ENCODE data around the gene KLHL8.

KLHL8 gene

GRCh38 chr4:87196146-87196545 is 24.3 kb downstream of the KLHL8 start:
- H3K4me3 ChIP-seq (ENCODE audit: low read length), result no peak overlapping the region
- no peak for DNase-seq (ENCODE audit: low read depth)
- no peak for TF ChIP-seq CTCF (conservative IDR thresholded peaks at IDR 0.05; ENCODE audit: low read length)

- no peak for TF ChIP-seq CTCF (conservative IDR thresholded peaks at IDR 0.05; ENCODE audit: low read length)
- no peak for DNase-seq (ENCODE audit: low read depth)
- H3K4me3 ChIP-seq (ENCODE audit: low read length), result no peak overlapping the region
Observed at GRCh38 chr4:87193958-87194675, 26.3 kb downstream of the KLHL8 start.

GRCh38 chr4:87192145-87192919 is 28.1 kb downstream of the KLHL8 start:
- H3K4me3 ChIP-seq (ENCODE audit: low read length), result no peak overlapping the region
- DNase-seq (ENCODE audit: low read depth), result peak; percentile 40
- no peak for TF ChIP-seq CTCF (conservative IDR thresholded peaks at IDR 0.05; ENCODE audit: low read length)

- no peak for DNase-seq (ENCODE audit: low read depth)
- H3K4me3 ChIP-seq (ENCODE audit: low read length), result no peak overlapping the region
- no peak for TF ChIP-seq CTCF (conservative IDR thresholded peaks at IDR 0.05; ENCODE audit: low read length)
Observed at GRCh38 chr4:87188932-87189331, 31.5 kb downstream of the KLHL8 start.

- no peak overlapping the region for H3K4me3 ChIP-seq (ENCODE audit: low read length)
- TF ChIP-seq CTCF (conservative IDR thresholded peaks at IDR 0.05; ENCODE audit: low read length), result no peak
- DNase-seq (ENCODE audit: low read depth), result peak; percentile 18
Observed at GRCh38 chr4:87188048-87188447, 32.4 kb downstream of the KLHL8 start.

GRCh38 chr4:87185146-87185870 is 35.1 kb downstream of the KLHL8 start:
- no peak for DNase-seq (ENCODE audit: low read depth)
- no peak for TF ChIP-seq CTCF (conservative IDR thresholded peaks at IDR 0.05; ENCODE audit: low read length)

More at GRCh38 chr4:87185146-87185870, 35.1 kb downstream of the KLHL8 start:
- H3K4me3 ChIP-seq (ENCODE audit: low read length), result no peak overlapping the region
